ENCODE measurements around the gene ITPRIPL1. TPM values are rescaled to one million over a fixed set of nuclear protein-coding genes. Genes with fewer than 3 reads are reported as not detected.

ITPRIPL1 gene
- total RNA-seq, 2 donors from 2014 or later = 28.0 to 31.4 TPM

- DNase-seq (no peak), ATAC-seq (replicated peaks in 1 of 2) (no peak)
- Mint-ChIP-seq H3K27me3 (ENCODE audit: low read depth) (no peaks in the 10 kb centered on the region), H3K27ac (peak overlapping the region; percentile 26), H3K9me3 (no peaks in the 10 kb centered on the region), H3K4me1 (ENCODE audit: low read depth) (peaks cover 41% of the 10 kb centered on the region), H3K36me3 (ENCODE audit: insufficient read depth in 2 of 2) (peaks cover 36 to 74% of the 10 kb centered on the region in 2 donors), H3K4me3 (peak overlapping the region in 1 of 2 donors; percentile 43)
Observed at GRCh38 chr2:96345868-96346462, 20.8 kb downstream of the ITPRIPL1 start.

GRCh38 chr2:96347395-96347794 is 22.3 kb downstream of the ITPRIPL1 start:
- DNase-seq (no peak), ATAC-seq (replicated peaks in 1 of 2) (no peak)
- H3K4me1 Mint-ChIP-seq (ENCODE audit: low read depth) = peaks cover 26% of the 10 kb centered on the region
- peaks cover 34 to 63% of the 10 kb centered on the region in 2 donors for H3K36me3 Mint-ChIP-seq (ENCODE audit: insufficient read depth in 2 of 2)
- no peaks in the 10 kb centered on the region for H3K27me3 Mint-ChIP-seq (ENCODE audit: low read depth)
- no peaks in the 10 kb centered on the region for H3K9me3 Mint-ChIP-seq
- H3K4me3 Mint-ChIP-seq = no peak overlapping the region
- no peak overlapping the region for H3K27ac Mint-ChIP-seq

- Mint-ChIP-seq H3K9me3 (no peaks in the 10 kb centered on the region), H3K4me3 (no peak overlapping the region), H3K4me1 (ENCODE audit: low read depth) (no peaks in the 10 kb centered on the region), H3K27me3 (ENCODE audit: low read depth) (no peaks in the 10 kb centered on the region), H3K27ac (no peak overlapping the region), H3K36me3 (ENCODE audit: insufficient read depth in 2 of 2) (peaks cover 16 to 55% of the 10 kb centered on the region in 2 donors)
- no peak for ATAC-seq (replicated peaks in 1 of 2)
- DNase-seq = no peak
Observed at GRCh38 chr2:96353032-96353561, 28.0 kb downstream of the ITPRIPL1 start.

GRCh38 chr2:96353606-96354101 is 28.5 kb downstream of the ITPRIPL1 start:
- no peaks in the 10 kb centered on the region for H3K27me3 Mint-ChIP-seq (ENCODE audit: low read depth)
- peaks cover 16 to 51% of the 10 kb centered on the region in 2 donors for H3K36me3 Mint-ChIP-seq (ENCODE audit: insufficient read depth in 2 of 2)
- no peaks in the 10 kb centered on the region for H3K4me1 Mint-ChIP-seq (ENCODE audit: low read depth)
- no peaks in the 10 kb centered on the region for H3K9me3 Mint-ChIP-seq
- H3K4me3 Mint-ChIP-seq = no peak overlapping the region
- ATAC-seq (replicated peaks in 1 of 2) = no peak
- DNase-seq = no peak
- H3K27ac Mint-ChIP-seq = no peak overlapping the region

DNA sequence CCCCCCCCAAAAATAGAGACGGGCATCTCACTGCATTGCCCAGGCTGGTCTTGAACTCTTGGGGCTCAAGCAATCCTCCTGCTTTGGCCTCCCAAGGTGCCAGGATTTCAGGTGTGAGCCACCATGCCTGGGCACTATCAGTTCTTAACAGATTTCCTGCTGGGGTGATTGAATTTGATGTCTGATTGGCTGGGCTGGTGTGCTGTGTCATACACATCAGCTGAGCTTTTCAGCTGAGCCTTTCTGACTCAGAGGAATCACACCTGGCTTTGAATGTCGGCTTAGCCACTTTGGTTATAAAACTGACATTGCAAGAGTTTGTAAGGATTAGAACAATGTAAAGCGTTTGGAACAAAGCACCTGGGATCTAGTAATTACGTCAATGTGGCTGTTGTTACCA is 29.4 kb downstream of the ITPRIPL1 start:
- Mint-ChIP-seq H3K27me3 (ENCODE audit: low read depth) (no peaks in the 10 kb centered on the region), H3K27ac (no peak overlapping the region), H3K36me3 (ENCODE audit: insufficient read depth in 2 of 2) (peaks cover 15 to 45% of the 10 kb centered on the region in 2 donors), H3K4me3 (no peak overlapping the region), H3K9me3 (no peaks in the 10 kb centered on the region), H3K4me1 (ENCODE audit: low read depth) (peaks cover 7% of the 10 kb centered on the region)
- no peak for ATAC-seq (replicated peaks in 1 of 2)
- DNase-seq = no peak

DNA sequence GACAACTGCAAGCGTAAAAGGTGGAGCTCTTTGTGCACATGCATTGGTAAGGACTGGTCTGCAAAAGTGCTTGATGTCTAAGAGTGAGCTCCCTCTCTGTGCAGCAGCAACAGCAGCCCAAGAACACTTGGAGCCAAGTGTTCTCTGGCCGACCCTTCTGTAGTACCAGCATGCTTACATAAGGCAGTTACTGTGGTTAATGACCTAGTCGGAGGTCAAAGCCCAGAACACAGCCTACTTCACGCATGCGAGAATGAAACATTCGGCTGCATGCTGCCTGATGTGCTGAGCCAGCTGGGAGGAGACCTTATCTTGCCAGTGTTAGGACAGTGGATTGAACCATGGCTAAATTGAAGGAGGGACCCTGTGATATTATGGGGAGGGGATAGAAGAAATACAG is 31.8 kb downstream of the ITPRIPL1 start:
- Mint-ChIP-seq H3K4me1 (ENCODE audit: low read depth) (peaks cover 16% of the 10 kb centered on the region), H3K27ac (no peak overlapping the region), H3K27me3 (ENCODE audit: low read depth) (no peaks in the 10 kb centered on the region), H3K4me3 (no peak overlapping the region), H3K36me3 (ENCODE audit: insufficient read depth in 2 of 2) (peaks cover 14 to 51% of the 10 kb centered on the region in 2 donors), H3K9me3 (no peaks in the 10 kb centered on the region)
- DNase-seq = no peak
- no peak for ATAC-seq (replicated peaks in 1 of 2)

DNA sequence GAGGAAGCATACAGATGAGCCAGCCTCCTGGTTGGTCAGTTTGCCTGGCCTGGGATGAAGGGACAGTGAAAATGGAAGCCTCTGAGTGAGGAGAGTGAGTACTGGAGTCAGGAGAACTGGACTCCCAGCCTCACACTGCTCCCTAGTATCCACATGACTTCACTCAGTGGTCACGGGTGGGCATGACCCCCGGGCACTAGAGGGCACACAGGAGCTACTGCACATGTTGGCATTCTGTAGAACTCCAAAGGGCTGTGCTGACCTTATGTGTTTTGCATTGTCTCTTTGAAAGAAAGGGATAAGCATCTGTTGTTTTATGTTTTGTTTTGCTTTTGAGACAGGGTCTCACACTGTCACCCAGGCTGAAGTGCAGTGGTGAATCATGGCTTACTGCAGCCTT is 34.2 kb downstream of the ITPRIPL1 start:
- DNase-seq = peak; percentile 40 to 44
- Mint-ChIP-seq H3K27me3 (ENCODE audit: low read depth) (no peaks in the 10 kb centered on the region), H3K36me3 (ENCODE audit: insufficient read depth in 2 of 2) (peaks cover 19 to 55% of the 10 kb centered on the region in 2 donors)

GRCh38 chr2:96359866-96360265 is 34.7 kb downstream of the ITPRIPL1 start:
- peak overlapping the region in 1 of 2 donors; percentile 43 for H3K4me3 Mint-ChIP-seq
- H3K27me3 Mint-ChIP-seq (ENCODE audit: low read depth) = no peaks in the 10 kb centered on the region
- H3K36me3 Mint-ChIP-seq (ENCODE audit: insufficient read depth in 2 of 2) = peaks cover 21 to 52% of the 10 kb centered on the region in 2 donors
- H3K4me1 Mint-ChIP-seq (ENCODE audit: low read depth) = peaks cover 16% of the 10 kb centered on the region
- ATAC-seq (replicated peaks in 1 of 2) (peak; percentile 85 to 90), DNase-seq (peak in 1 of 2 donors; percentile 23)
- no peaks in the 10 kb centered on the region for H3K9me3 Mint-ChIP-seq
- peak overlapping the region; percentile 63 for H3K27ac Mint-ChIP-seq

More for the DNA sequence above, 34.2 kb downstream of the ITPRIPL1 start:
- peaks cover 16% of the 10 kb centered on the region for H3K4me1 Mint-ChIP-seq (ENCODE audit: low read depth)
- no peaks in the 10 kb centered on the region for H3K9me3 Mint-ChIP-seq
- H3K27ac Mint-ChIP-seq = peak overlapping the region; percentile 63
- H3K4me3 Mint-ChIP-seq = peak overlapping the region in 1 of 2 donors; percentile 43
- peak; percentile 63 to 77 for ATAC-seq (replicated peaks in 1 of 2)

GRCh38 chr2:96361751-96362150 is 36.6 kb downstream of the ITPRIPL1 start:
- Mint-ChIP-seq H3K36me3 (ENCODE audit: insufficient read depth in 2 of 2) (peaks cover 25 to 52% of the 10 kb centered on the region in 2 donors), H3K27me3 (ENCODE audit: low read depth) (no peaks in the 10 kb centered on the region), H3K27ac (no peak overlapping the region), H3K4me1 (ENCODE audit: low read depth) (peaks cover 16% of the 10 kb centered on the region), H3K4me3 (no peak overlapping the region), H3K9me3 (no peaks in the 10 kb centered on the region)
- ATAC-seq (replicated peaks in 1 of 2) (no peak), DNase-seq (no peak)

GRCh38 chr2:96369186-96369585 is 44.1 kb downstream of the ITPRIPL1 start:
- Mint-ChIP-seq H3K27me3 (ENCODE audit: low read depth) (no peaks in the 10 kb centered on the region), H3K27ac (no peak overlapping the region), H3K9me3 (no peaks in the 10 kb centered on the region), H3K4me3 (no peak overlapping the region), H3K4me1 (ENCODE audit: low read depth) (no peaks in the 10 kb centered on the region), H3K36me3 (ENCODE audit: insufficient read depth in 2 of 2) (peaks cover 28 to 55% of the 10 kb centered on the region in 2 donors)
- no peak for DNase-seq
- ATAC-seq (replicated peaks in 1 of 2) = no peak

DNA sequence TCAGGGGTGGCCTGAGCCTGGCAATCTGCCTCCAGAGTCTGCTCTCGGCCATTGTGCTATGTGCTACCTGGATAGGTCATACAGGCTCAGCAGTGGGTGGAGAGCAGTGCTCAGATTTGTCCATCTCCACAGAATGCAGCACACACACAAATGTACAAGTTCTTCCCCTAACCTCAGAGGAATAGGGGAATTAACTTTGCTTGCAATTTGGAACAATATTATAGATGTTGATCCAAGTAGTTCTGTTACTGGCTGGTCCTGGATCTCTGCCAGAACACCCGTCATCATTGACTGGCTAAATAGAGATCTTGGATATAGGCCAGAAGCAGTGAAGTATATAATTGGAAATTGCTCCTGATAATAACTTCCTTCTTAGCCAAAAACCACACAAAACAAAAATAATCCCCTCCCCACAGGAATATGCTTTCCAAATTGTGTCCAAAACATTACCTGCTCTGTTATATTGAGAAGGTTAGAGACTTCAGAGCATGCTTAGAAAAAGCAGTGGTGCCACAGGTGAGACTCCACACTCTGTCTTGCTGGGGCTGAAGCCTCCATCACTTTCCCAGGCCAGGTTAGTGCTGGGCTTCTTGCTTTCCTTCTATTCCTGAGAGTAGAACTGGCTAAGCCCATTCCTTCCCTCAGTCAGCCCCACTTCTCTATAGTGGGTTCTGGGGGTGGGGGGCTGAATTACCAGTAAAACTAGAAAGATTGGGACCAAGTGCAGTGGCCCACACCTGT is 49.3 kb downstream of the ITPRIPL1 start:
- no peaks in the 10 kb centered on the region for H3K4me1 Mint-ChIP-seq (ENCODE audit: low read depth)
- ATAC-seq (replicated peaks in 1 of 2) (no peak), DNase-seq (no peak)
- H3K36me3 Mint-ChIP-seq (ENCODE audit: insufficient read depth in 2 of 2) = peaks cover 30 to 48% of the 10 kb centered on the region in 2 donors
- no peak overlapping the region for H3K27ac Mint-ChIP-seq
- no peaks in the 10 kb centered on the region for H3K27me3 Mint-ChIP-seq (ENCODE audit: low read depth)
- no peak overlapping the region for H3K4me3 Mint-ChIP-seq
- H3K9me3 Mint-ChIP-seq = peaks cover 9 to 14% of the 10 kb centered on the region in 2 donors
